ENCODE results near the gene LYSMD1. TPM values are rescaled to one million over a fixed set of nuclear protein-coding genes. Genes with fewer than 3 reads are reported as not detected.

The LYSMD1 gene
- total and polyA plus RNA-seq, 10 donors = 2.5 to 10.0 (median 4.5) TPM

DNA sequence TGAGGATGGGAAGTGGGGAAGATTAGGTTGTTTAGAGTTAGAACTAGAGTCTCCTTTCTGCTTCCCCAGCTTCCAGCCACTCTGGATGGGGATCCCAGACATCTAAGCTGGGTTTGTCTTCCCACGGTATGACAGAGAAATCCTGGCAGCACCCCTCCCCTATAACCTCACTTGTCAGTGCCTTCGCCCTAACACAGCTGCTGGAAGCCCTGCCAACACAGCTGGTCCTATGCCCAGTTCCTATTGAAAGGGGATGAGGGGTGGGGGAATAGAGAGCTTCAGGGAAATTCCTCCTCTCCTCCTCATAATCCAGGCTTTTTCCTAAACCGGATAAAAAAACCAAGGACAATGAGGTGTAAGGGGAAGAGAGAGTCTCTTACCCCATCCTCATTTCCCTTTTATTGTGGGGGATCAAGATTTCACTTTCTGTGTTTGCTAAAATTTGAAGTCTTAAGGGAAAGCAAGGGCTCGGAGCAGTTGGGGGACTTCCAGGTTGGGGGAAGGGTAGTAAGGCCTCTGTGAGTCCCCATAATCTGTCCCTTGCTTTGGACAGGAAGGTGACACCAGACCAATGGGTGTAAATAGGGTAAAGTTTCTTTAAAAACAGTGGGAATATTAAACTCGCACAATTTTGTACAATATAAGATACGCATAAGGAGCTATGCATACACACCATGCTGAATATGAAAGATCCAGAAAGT is 9.5 kb upstream of the LYSMD1 start:
- H3K4me1 ChIP-seq = peaks cover 0 to 6% (median 2%) of the 10 kb centered on the region in 6 donors
- H3K27me3 ChIP-seq (replicated peaks in 1 of 7) = no peaks in the 10 kb centered on the region
- H3K36me3 ChIP-seq = peaks cover 0 to 100% (median 79%) of the 10 kb centered on the region in 6 donors
- peak overlapping the region in 2 of 8 donors; percentile 28 to 47 for H3K27ac ChIP-seq
- peak; percentile 19 for DNase-seq
- WGBS, 5 donors = 76 to 84% (median 78%) methylated on average over 6 of the region's 6 CpGs
- TF ChIP-seq, protein P1, sequence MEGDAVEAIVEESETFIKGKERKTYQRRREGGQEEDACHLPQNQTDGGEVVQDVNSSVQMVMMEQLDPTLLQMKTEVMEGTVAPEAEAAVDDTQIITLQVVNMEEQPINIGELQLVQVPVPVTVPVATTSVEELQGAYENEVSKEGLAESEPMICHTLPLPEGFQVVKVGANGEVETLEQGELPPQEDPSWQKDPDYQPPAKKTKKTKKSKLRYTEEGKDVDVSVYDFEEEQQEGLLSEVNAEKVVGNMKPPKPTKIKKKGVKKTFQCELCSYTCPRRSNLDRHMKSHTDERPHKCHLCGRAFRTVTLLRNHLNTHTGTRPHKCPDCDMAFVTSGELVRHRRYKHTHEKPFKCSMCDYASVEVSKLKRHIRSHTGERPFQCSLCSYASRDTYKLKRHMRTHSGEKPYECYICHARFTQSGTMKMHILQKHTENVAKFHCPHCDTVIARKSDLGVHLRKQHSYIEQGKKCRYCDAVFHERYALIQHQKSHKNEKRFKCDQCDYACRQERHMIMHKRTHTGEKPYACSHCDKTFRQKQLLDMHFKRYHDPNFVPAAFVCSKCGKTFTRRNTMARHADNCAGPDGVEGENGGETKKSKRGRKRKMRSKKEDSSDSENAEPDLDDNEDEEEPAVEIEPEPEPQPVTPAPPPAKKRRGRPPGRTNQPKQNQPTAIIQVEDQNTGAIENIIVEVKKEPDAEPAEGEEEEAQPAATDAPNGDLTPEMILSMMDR (IDR thresholded peaks at IDR 0.05 in 8 of 11, conservative IDR thresholded peaks at IDR 0.05 in 3 of 11) = no peak
- TF ChIP-seq POLR2AphosphoS5 (IDR thresholded peaks at IDR 0.05) (no peak), POLR2A (IDR thresholded peaks at IDR 0.05) (no peak)
- H3K4me3 ChIP-seq = no peak overlapping the region
- H3K9me3 ChIP-seq = no peaks in the 10 kb centered on the region
- intact Hi-C loops (cut with DNase I; ENCODE audit: low total_unique reads) = no loop called here

DNA sequence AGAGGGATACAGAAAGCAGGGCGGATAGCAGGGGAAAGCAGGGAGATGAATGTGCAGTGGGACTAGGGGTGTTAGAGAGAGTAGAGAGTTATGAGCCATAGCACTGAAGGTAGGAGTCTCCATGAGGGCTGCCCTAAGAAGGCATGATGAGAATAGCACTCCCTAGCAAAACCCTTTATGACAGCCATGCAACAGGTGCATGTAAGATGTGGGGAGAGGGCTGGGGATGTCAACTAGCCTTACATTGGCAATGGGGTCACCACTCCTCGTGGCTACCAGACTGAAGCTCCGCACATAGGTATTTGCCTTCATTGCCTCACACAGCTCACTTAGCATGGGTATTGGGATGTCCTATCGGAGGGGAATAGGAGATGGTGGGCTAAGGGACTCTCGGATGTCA is 5.5 kb upstream of the LYSMD1 start:
- peaks cover 11 to 26% (median 17%) of the 10 kb centered on the region in 6 donors for H3K4me1 ChIP-seq
- no peak overlapping the region for H3K27ac ChIP-seq
- peaks cover 0 to 95% (median 66%) of the 10 kb centered on the region in 6 donors for H3K36me3 ChIP-seq
- H3K4me3 ChIP-seq = no peak overlapping the region
- 78 to 93% (median 88%) methylated on average over 5 of the region's 5 CpGs for WGBS, 5 donors
- peak; percentile 30 for DNase-seq
- intact Hi-C loops (cut with DNase I; ENCODE audit: low total_unique reads) = no loop called here
- TF ChIP-seq POLR2AphosphoS5 (IDR thresholded peaks at IDR 0.05) (no peak), POLR2A (IDR thresholded peaks at IDR 0.05) (no peak)
- TF ChIP-seq, protein P1 (IDR thresholded peaks at IDR 0.05 in 8 of 11, conservative IDR thresholded peaks at IDR 0.05 in 3 of 11) = no peak
- no peaks in the 10 kb centered on the region for H3K9me3 ChIP-seq
- no peaks in the 10 kb centered on the region for H3K27me3 ChIP-seq (replicated peaks in 1 of 7)

DNA sequence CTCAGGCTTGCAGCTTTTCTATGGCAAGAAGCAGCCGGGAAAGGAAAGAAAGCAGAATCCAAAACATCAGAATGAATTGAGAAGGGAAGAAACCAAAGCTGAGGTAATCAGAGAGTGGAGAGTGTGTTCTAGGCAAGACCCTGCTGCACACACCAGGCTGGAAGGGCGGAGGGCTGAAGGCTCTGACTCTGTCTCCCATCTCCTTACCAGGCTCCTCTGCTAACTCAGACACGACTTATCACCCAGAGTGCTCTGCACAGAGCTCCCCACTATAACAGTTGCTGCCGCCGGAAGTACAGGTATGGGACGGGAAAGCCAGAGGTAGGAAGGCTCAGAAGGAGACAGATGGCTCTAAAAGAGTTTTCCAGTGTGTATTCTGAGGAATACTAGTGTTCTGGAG is 1.4 kb upstream of the LYSMD1 start:
- intact Hi-C loops (cut with DNase I; ENCODE audit: low total_unique reads) = no loop called here
- Histone ChIP-seq H3K36me3 (peaks cover 0 to 83% (median 35%) of the 10 kb centered on the region in 6 donors), H3K27ac (peak overlapping the region in 3 of 8 donors; percentile 88 to 93 (median 89)), H3K9me3 (no peaks in the 10 kb centered on the region), H3K27me3 (replicated peaks in 1 of 7) (no peaks in the 10 kb centered on the region), H3K4me1 (peaks cover 15 to 56% (median 37%) of the 10 kb centered on the region in 6 donors), H3K4me3 (peak overlapping the region in 7 of 8 donors; percentile 65 to 95 (median 79))
- TF ChIP-seq POLR2A (IDR thresholded peaks at IDR 0.05) (no peak), POLR2AphosphoS5 (IDR thresholded peaks at IDR 0.05) (no peak)
- TF ChIP-seq, protein P1 (IDR thresholded peaks at IDR 0.05 in 8 of 11, conservative IDR thresholded peaks at IDR 0.05 in 3 of 11) = no peak
- peak; percentile 74 for DNase-seq
- WGBS, 5 donors = 77 to 92% (median 91%) methylated on average over 6 of the region's 6 CpGs

DNA sequence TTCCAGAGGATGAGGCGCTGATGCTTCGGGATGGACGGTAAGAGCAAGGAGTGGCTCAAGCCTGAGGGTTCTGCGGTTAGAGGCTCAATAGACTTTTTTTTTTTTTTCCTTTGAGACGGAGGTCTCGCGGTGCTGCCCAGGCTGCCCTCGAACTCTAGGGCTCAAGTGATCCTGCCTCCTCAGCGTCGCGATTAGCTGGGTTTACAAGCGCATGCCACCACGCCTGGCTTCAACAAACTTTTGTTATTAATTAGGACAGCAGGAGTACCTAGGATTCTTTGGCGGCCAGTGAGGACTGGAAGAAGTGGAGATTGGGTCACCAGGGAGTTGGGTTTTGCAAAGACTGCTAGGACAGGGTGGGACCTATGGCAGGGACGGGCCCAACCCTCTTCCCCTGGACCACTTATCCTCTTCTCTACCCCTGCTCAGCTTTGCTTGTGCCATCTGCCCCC is 829 bp upstream of the LYSMD1 start:
- H3K4me3 ChIP-seq = peak overlapping the region; percentile 65 to 95 (median 80)
- H3K27me3 ChIP-seq (replicated peaks in 1 of 7) = no peaks in the 10 kb centered on the region
- WGBS, 5 donors = 3 to 5% (median 4%) methylated on average over 15 of the region's 15 CpGs
- peaks cover 15 to 62% (median 39%) of the 10 kb centered on the region in 6 donors for H3K4me1 ChIP-seq
- H3K9me3 ChIP-seq = no peaks in the 10 kb centered on the region
- peak overlapping the region; percentile 74 to 93 (median 88) for H3K27ac ChIP-seq
- DNase-seq = peak; percentile 75
- H3K36me3 ChIP-seq = peaks cover 0 to 83% (median 35%) of the 10 kb centered on the region in 6 donors
- TF ChIP-seq POLR2AphosphoS5 (IDR thresholded peaks at IDR 0.05) (no peak), POLR2A (IDR thresholded peaks at IDR 0.05) (no peak)
- TF ChIP-seq, protein P1 (IDR thresholded peaks at IDR 0.05 in 8 of 11, conservative IDR thresholded peaks at IDR 0.05 in 3 of 11) = no peak
- intact Hi-C loops (cut with DNase I; ENCODE audit: low total_unique reads) = no loop called here
